ENCODE data around the gene MAPKAPK3.

The MAPKAPK3 gene

DNA sequence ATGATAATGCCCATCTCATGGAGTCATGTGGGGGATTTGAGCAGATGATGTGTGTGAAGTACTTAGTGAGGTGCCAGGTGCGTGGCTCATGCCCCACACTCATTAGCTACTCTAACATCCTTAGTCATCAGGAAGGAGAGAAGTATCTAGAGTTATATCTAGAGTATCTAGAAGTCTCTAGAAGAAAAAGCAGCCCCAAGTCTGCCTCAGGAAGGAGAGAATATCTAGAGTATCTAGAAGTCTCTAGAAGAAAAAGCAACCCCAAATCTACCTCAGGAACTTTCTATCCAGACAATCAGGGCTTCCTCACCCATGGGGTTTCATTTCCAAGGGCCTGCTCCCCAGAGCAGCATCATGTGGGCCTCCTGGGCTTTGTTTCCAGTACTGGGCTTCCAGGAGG lies 33.1 kb downstream of the MAPKAPK3 start:
- TF ChIP-seq CTCF (IDR thresholded peaks at IDR 0.05; ENCODE audit: low read length, missing control alignments) = no peak
- no peak overlapping the region for H3K4me3 ChIP-seq (replicated peaks; ENCODE audit: low read depth, low read length)
- no peak for DNase-seq (ENCODE audit: low read depth)

DNA sequence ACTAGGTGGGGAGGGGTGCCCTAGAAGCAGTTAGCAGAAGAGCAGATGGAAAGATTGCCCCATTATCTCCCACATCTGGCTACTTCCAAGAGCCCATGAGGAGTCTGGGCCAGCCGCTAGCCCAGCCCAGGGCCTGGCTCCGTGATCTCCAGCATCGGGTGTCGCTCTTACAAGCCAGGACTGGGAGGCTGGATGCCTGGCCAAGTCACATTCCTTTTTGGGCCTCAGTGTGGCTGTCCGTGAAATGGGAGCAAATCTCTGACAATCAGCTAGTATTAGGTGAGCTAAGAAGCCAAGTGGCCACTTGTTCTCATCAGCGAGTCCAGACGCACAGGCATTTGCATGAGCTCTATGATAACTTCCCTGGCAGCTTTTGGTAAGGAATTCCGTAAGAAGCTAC lies 34.5 kb downstream of the MAPKAPK3 start:
- H3K4me3 ChIP-seq (replicated peaks; ENCODE audit: low read depth, low read length) = no peak overlapping the region
- DNase-seq (ENCODE audit: low read depth) = no peak
- TF ChIP-seq CTCF (IDR thresholded peaks at IDR 0.05; ENCODE audit: low read length, missing control alignments) = no peak

GRCh38 chr3:50651920-50652529 lies 35.1 kb downstream of the MAPKAPK3 start:
- TF ChIP-seq CTCF (IDR thresholded peaks at IDR 0.05; ENCODE audit: low read length, missing control alignments) = no peak

GRCh38 chr3:50652709-50653108 lies 35.8 kb downstream of the MAPKAPK3 start:
- no peak overlapping the region for H3K4me3 ChIP-seq (replicated peaks; ENCODE audit: low read depth, low read length)
- peak; percentile 26 for TF ChIP-seq CTCF (IDR thresholded peaks at IDR 0.05; ENCODE audit: low read length, missing control alignments)
- peak; percentile 20 for DNase-seq (ENCODE audit: low read depth)

More at GRCh38 chr3:50651920-50652529, 35.1 kb downstream of the MAPKAPK3 start:
- DNase-seq (ENCODE audit: low read depth) = no peak
- H3K4me3 ChIP-seq (replicated peaks; ENCODE audit: low read depth, low read length) = no peak overlapping the region

DNA sequence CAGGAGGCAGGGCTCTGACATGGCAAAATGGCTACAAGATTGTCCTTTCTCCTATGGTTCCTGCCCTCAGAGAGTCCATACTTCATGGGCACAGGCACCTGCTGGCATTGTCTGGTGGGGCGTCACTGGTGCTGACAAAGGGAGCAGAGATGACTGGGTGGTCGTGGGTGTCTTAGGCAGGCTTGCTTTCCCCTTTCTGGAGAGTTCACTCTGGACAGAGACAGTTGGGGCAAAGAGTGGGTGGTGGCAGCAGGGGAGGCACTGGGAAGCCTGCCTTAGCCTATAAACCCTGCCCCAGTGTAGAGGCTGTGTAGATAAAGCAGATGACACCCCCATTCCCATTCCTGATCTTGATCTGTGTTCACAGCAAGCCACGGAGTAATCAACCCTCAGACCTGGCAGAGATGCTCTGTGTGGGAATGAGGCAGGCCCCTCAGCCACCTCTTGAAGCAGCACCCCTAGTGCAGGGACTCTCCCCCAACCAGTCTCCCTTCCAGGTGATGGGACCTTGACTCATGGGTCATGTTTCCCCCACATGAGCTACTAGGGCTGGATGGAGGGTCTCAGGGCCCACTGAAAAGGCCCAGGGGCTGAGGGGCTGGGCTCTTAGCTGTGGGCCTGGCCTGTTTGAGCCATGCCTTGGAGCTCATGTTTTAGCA lies 37.1 kb downstream of the MAPKAPK3 start:
- no peak for DNase-seq (ENCODE audit: low read depth)
- TF ChIP-seq CTCF (IDR thresholded peaks at IDR 0.05; ENCODE audit: low read length, missing control alignments) = no peak
- no peak overlapping the region for H3K4me3 ChIP-seq (replicated peaks; ENCODE audit: low read depth, low read length)

GRCh38 chr3:50655009-50655830 lies 38.3 kb downstream of the MAPKAPK3 start:
- DNase-seq (ENCODE audit: low read depth) = peak; percentile 8
- TF ChIP-seq CTCF (IDR thresholded peaks at IDR 0.05; ENCODE audit: low read length, missing control alignments) = no peak
- no peak overlapping the region for H3K4me3 ChIP-seq (replicated peaks; ENCODE audit: low read depth, low read length)

Measured in fibroblast of pulmonary artery (primary cell).